H1 (cell line): ENCODE measurements around the gene RALY. TPM values are rescaled to one million over a fixed set of nuclear protein-coding genes. Genes with fewer than 3 reads are reported as not detected.

ENCODE experiments used
- CTCF ChIA-PET: fragments of 300-600 bp; sonication (Branson Sonifier 250); formaldehyde crosslinking; loops from one replicate; lab custom pipeline; 2021; ENCODE audit not compliant: partially characterized antibody; lab: Charles Lee
- POLR2A ChIA-PET: fragments of 300-600 bp; sonication (Branson Sonifier 250); formaldehyde crosslinking; loops from one replicate; lab custom pipeline; 2021; ENCODE audit warnings: inconsistent platforms; ENCODE audit not compliant: partially characterized antibody; lab: Charles Lee
- DNase-seq, 2 experiments: peaks; one replicate each; pipeline versions ENCODE4 v3.0.0 to v3.0.0-alpha.2; 2010 to 2022; ENCODE audit warnings: low spot score in 2 of 2, low read depth in 1 of 2, mixed read lengths in 1 of 2
- FAIRE-seq: peaks from 2 replicates; lab custom pipeline; 2011; peaks lifted over from hg19 to GRCh38; lab: Jason Lieb, UNC
- H2AFZ ChIP-seq: 2 replicates; pipeline ENCODE4 v1.8.1; 2012; ENCODE audit warnings: low read length, inconsistent platforms
- H2AK5ac ChIP-seq: 2 replicates; pipeline ENCODE4 v1.6.1; 2013; ENCODE audit warnings: low read depth, low read length
- H2BK120ac ChIP-seq: replicated peaks from 2 replicates; pipeline ENCODE3; 2013; ENCODE audit warnings: low read depth, low read length, inconsistent platforms
- H2BK12ac ChIP-seq: 2 replicates; pipeline ENCODE4 v1.6.1; 2013; ENCODE audit warnings: low read depth, low read length
- H2BK15ac ChIP-seq: 2 replicates; pipeline ENCODE4 v1.6.1; 2013; ENCODE audit warnings: low read length
- H2BK20ac ChIP-seq: 2 replicates; pipeline ENCODE4 v1.6.1; 2013; ENCODE audit warnings: low read length
- H2BK5ac ChIP-seq: 2 replicates; pipeline ENCODE4 v1.6.1; 2013; ENCODE audit warnings: low read depth, low read length
- H3K14ac ChIP-seq: 2 replicates; pipeline ENCODE4 v1.6.1; 2013; ENCODE audit warnings: inconsistent platforms; ENCODE audit not compliant: insufficient read length
- H3K18ac ChIP-seq: 2 replicates; pipeline ENCODE4 v1.6.1; 2013; ENCODE audit warnings: low read length; ENCODE audit errors: extremely low read depth
- H3K23ac ChIP-seq: 2 replicates; pipeline ENCODE4 v1.6.1; 2013; ENCODE audit warnings: inconsistent platforms; ENCODE audit not compliant: insufficient read length
- H3K23me2 ChIP-seq: 2 replicates; pipeline ENCODE4 v1.6.1; 2013; ENCODE audit warnings: low read depth, low read length
- H3K27ac ChIP-seq: 2 replicates; pipeline ENCODE4 v1.6.1; 2011; ENCODE audit warnings: low read depth, low read length, inconsistent platforms
- H3K27me3 ChIP-seq, 4 experiments: replicated peaks in 1 of 4; 1 replicate in 1 of 4; 2 replicates in 3 of 4; pipeline versions ENCODE4 v1.6.1 to v1.8.1; 2011 to 2013; ENCODE audit warnings: low read length in 3 of 4, mild to moderate bottlenecking in 3 of 4, inconsistent platforms in 2 of 4, mixed read lengths in 2 of 4, moderate library complexity in 1 of 4; ENCODE audit not compliant: control insufficient read depth in 3 of 4, insufficient read depth in 3 of 4; ENCODE audit errors: extremely low read depth in 1 of 4
- H3K36me3 ChIP-seq, 4 experiments: 2 replicates each; pipeline versions ENCODE4 v1.6.1 to v1.8.1; 2011 to 2013; ENCODE audit warnings: mild to moderate bottlenecking in 4 of 4, low read length in 3 of 4, moderate library complexity in 2 of 4, control low read depth in 1 of 4, inconsistent platforms in 1 of 4; ENCODE audit not compliant: insufficient read depth in 4 of 4, control insufficient read depth in 2 of 4
- H3K4ac ChIP-seq: replicated peaks from 2 replicates; pipeline ENCODE3; 2013; ENCODE audit warnings: low read length, low read depth, mixed read lengths, inconsistent platforms; ENCODE audit not compliant: insufficient read length
- H3K4me1 ChIP-seq, 4 experiments: replicated peaks in 1 of 4; 1 replicate in 1 of 4; 2 replicates in 3 of 4; pipeline versions ENCODE4 v1.6.1 to v1.8.1; 2011 to 2013; ENCODE audit warnings: low read length in 3 of 4, inconsistent platforms in 2 of 4, mixed read lengths in 1 of 4; ENCODE audit not compliant: insufficient read depth in 4 of 4, control insufficient read depth in 3 of 4
- H3K4me2 ChIP-seq, 2 experiments: 2 replicates each; pipeline versions ENCODE4 v1.6.1 to v1.8.1; 2011 to 2013; ENCODE audit warnings: low read depth in 2 of 2, low read length in 2 of 2, control low read depth in 1 of 2, inconsistent platforms in 1 of 2, mild to moderate bottlenecking in 1 of 2; ENCODE audit not compliant: insufficient read depth in 1 of 2
- H3K4me3 ChIP-seq, 4 experiments: fragments of 200-600, 300-600 bp in 1 of 4; sonication (generic), shearing (Covaris generic), sonication (Bioruptor Twin) in 1 of 4; 2 replicates each; pipeline versions ENCODE4 v1.5.1 to v1.8.1; 2011 to 2016; ENCODE audit warnings: low read length in 4 of 4, low read depth in 3 of 4, control low read depth in 2 of 4, inconsistent platforms in 2 of 4, mild to moderate bottlenecking in 2 of 4, mixed read lengths in 1 of 4, moderate library complexity in 1 of 4; ENCODE audit not compliant: insufficient read depth in 2 of 4; ENCODE audit errors: extremely low read depth in 1 of 4
- H3K56ac ChIP-seq: replicated peaks from 2 replicates; pipeline ENCODE3; 2013; ENCODE audit warnings: low read depth, mild to moderate bottlenecking, mixed read lengths, low read length, inconsistent platforms; ENCODE audit not compliant: insufficient read length
- H3K79me1 ChIP-seq: 2 replicates; pipeline ENCODE4 v1.6.1; 2013; ENCODE audit warnings: low read depth, low read length, control low read depth
- H3K79me2 ChIP-seq, 2 experiments: 2 replicates each; pipeline versions ENCODE4 v1.6.1 to v1.8.1; 2012 to 2013; ENCODE audit warnings: low read length in 2 of 2, mild to moderate bottlenecking in 2 of 2, inconsistent platforms in 1 of 2; ENCODE audit not compliant: insufficient read depth in 2 of 2, control insufficient read depth in 1 of 2
- H3K9ac ChIP-seq, 4 experiments: replicated peaks in 1 of 4; 1 replicate in 1 of 4; 2 replicates in 3 of 4; pipeline versions ENCODE4 v1.6.1 to v1.8.1; 2011 to 2013; ENCODE audit warnings: low read depth in 3 of 4, low read length in 3 of 4, control low read depth in 2 of 4, mild to moderate bottlenecking in 2 of 4, moderate library complexity in 2 of 4, inconsistent platforms in 1 of 4; ENCODE audit errors: extremely low read depth in 1 of 4
- H3K9me3 ChIP-seq, 2 experiments: 2 replicates each; pipeline versions ENCODE4 v1.6.1 to v1.8.1; 2012 to 2013; ENCODE audit warnings: mild to moderate bottlenecking in 2 of 2, moderate library complexity in 2 of 2, control low read depth in 1 of 2, inconsistent platforms in 1 of 2, low read depth in 1 of 2, low read length in 1 of 2, mixed read lengths in 1 of 2; ENCODE audit not compliant: insufficient read depth in 2 of 2
- H4K20me1 ChIP-seq, 2 experiments: replicated peaks in 1 of 2; 2 replicates each; pipeline versions ENCODE3 to v1.8.1; 2011 to 2013; ENCODE audit warnings: inconsistent platforms in 2 of 2, low read length in 2 of 2, mild to moderate bottlenecking in 1 of 2; ENCODE audit not compliant: insufficient read depth in 2 of 2, control insufficient read depth in 1 of 2
- H4K5ac ChIP-seq: 2 replicates; pipeline ENCODE4 v1.6.1; 2013; ENCODE audit warnings: low read length, low read depth, mixed read lengths, inconsistent platforms; ENCODE audit not compliant: insufficient read length
- H4K8ac ChIP-seq: 2 replicates; pipeline ENCODE4 v1.8.0; 2013; ENCODE audit warnings: mild to moderate bottlenecking, moderate library complexity, low read length, inconsistent platforms; ENCODE audit not compliant: insufficient read depth; ENCODE audit errors: extremely low read depth
- H4K91ac ChIP-seq: replicated peaks from 2 replicates; pipeline ENCODE3; 2013; ENCODE audit warnings: low read length, mixed read lengths, inconsistent platforms; ENCODE audit not compliant: insufficient read length
- CBX5 ChIP-seq: fragments of 300-800, 300-1000 bp; sonication (generic); IDR thresholded peaks from 2 replicates; pipeline ENCODE4 v1.7.1; 2016; ENCODE audit warnings: antibody characterized with exemption, low read length, low read depth
- CEBPB ChIP-seq: IDR thresholded peaks from 2 replicates; pipeline ENCODE4 v1.6.1; 2012; ENCODE audit warnings: low read depth, low read length
- CREB1 ChIP-seq: IDR thresholded peaks from 2 replicates; pipeline ENCODE4 v1.6.1; 2012; ENCODE audit warnings: inconsistent platforms
- CTBP2 ChIP-seq: IDR thresholded peaks from 2 replicates; pipeline ENCODE4 v1.7.0; 2011; ENCODE audit warnings: borderline replicate concordance, mild to moderate bottlenecking, moderate library complexity, mixed read lengths, low read length; ENCODE audit not compliant: insufficient read depth, insufficient read length
- E2F6 ChIP-seq: IDR thresholded peaks from 2 replicates; pipeline ENCODE4 v1.6.1; 2012; ENCODE audit warnings: inconsistent platforms
- EGR1 ChIP-seq: IDR thresholded peaks from 2 replicates; pipeline ENCODE4 v1.6.1; 2011; ENCODE audit warnings: low read depth, low read length, borderline replicate concordance
- GTF2F1 ChIP-seq: IDR thresholded peaks from 2 replicates; pipeline ENCODE4 v1.6.1; 2012; ENCODE audit warnings: low read depth, low read length, improper control_type of control experiment, borderline replicate concordance
- HDAC6 ChIP-seq: IDR thresholded peaks from one replicate; pipeline ENCODE4 v1.7.1; 2012; ENCODE audit warnings: low read depth, mild to moderate bottlenecking, inconsistent platforms, low read length, moderate library complexity
- JUN ChIP-seq: IDR thresholded peaks from 2 replicates; pipeline ENCODE4 v1.6.1; 2011; ENCODE audit warnings: low read depth, mild to moderate bottlenecking, improper control_type of control experiment, low read length
- NRF1 ChIP-seq: IDR thresholded peaks from 2 replicates; pipeline ENCODE4 v1.6.1; 2011; ENCODE audit warnings: mild to moderate bottlenecking, low read depth, low read length, improper control_type of control experiment
- POLR2A ChIP-seq, 2 experiments: IDR thresholded peaks; 1 replicate in 1 of 2; 2 replicates in 1 of 2; pipeline ENCODE4 v1.6.1; 2011; ENCODE audit warnings: low read depth in 2 of 2, low read length in 2 of 2, mild to moderate bottlenecking in 2 of 2; ENCODE audit errors: control extremely low read depth in 1 of 2
- SIRT6 ChIP-seq: IDR thresholded peaks from one replicate; pipeline ENCODE4 v1.7.1; 2012; ENCODE audit warnings: low read length, inconsistent platforms
- SP1 ChIP-seq: IDR thresholded peaks from 2 replicates; pipeline ENCODE4 v1.6.1; 2011; ENCODE audit warnings: low read depth, low read length
- SUZ12 ChIP-seq: fragments of 200-600 bp; sonication (generic); IDR thresholded peaks from 2 replicates; pipeline ENCODE4 v1.6.1; 2012; ENCODE audit warnings: mild to moderate bottlenecking, inconsistent platforms, low read length, moderate library complexity, mixed read lengths
- TAF1 ChIP-seq: IDR thresholded peaks from 2 replicates; pipeline ENCODE4 v1.6.1; 2011; ENCODE audit warnings: mild to moderate bottlenecking, low read depth, low read length
- TBP ChIP-seq: IDR thresholded peaks from 2 replicates; pipeline ENCODE4 v1.6.1; 2011; ENCODE audit warnings: low read depth, low read length, improper control_type of control experiment
- WGBS, 2 experiments: shearing (Covaris generic) in 1 of 2; methylation state at CpG; one replicate each; pipeline versions ENCODE4 v1.1.6 to v1.1.7; 2013 to 2015; ENCODE audit warnings: low lambda C conversion rate in 2 of 2, mixed read lengths in 2 of 2, inconsistent platforms in 1 of 2, low coverage in 1 of 2, missing lambda C conversion rate in 1 of 2; ENCODE audit not compliant: insufficient replicate concordance in 2 of 2, insufficient coverage in 1 of 2, insufficient read length in 1 of 2; ENCODE audit errors: extremely low coverage in 1 of 2, missing lambda C conversion rate in 1 of 2; 5-methylcytosine and 5-hydroxymethylcytosine counted together
- polyA plus RNA-seq, 7 experiments: library from polyadenylated mRNA; depleted of rRNA in 3 of 7; stranded (reverse) in 5 of 7; unstranded in 2 of 7; fragments of >200 nt in 5 of 7; fragments of 200-250 nt in 2 of 7; gene quantifications; 1 replicate in 5 of 7; 2 replicates in 1 of 7; 4 replicates in 1 of 7; pipeline versions ENCODE4 v1.2.1 to v1.2.3, GENCODE V29; 2011 to 2013; ENCODE audit warnings: missing spikeins in 2 of 7, mixed read lengths in 2 of 7
- total RNA-seq: library from RNA; stranded (reverse); fragmentation: NEBNext Ultra II Directional; extraction: Animal tissue kit (Norgen Biotek cat#: 25700); gene quantifications from 2 replicates; pipeline ENCODE4 v1.2.1, GENCODE V29; 2021

The RALY gene
- total and polyA plus RNA-seq, 2 of the 8 experiments (the other 6 are each of a cell fraction or from before 2014, with no cell fraction given): 133 to 148 TPM

GRCh38 chr20:33981964-33982363, 11.7 kb upstream of the RALY start:
- FAIRE-seq: no peak
- TF ChIP-seq EGR1 (no peak), GTF2F1 (no peak), NRF1 (no peak), SUZ12 (no peak), CEBPB (no peak), TAF1 (no peak), CREB1 (no peak), HDAC6 (no peak), POLR2A (IDR thresholded peaks at IDR 0.05; ENCODE audit: control extremely low read depth in 1 of 2, low read depth in 2 of 2, low read length in 2 of 2) (no peak), CTBP2 (no peak), SIRT6 (no peak), TBP (no peak), CBX5 (no peak), SP1 (no peak), JUN (no peak), E2F6 (no peak)
- POLR2A ChIA-PET: interaction anchor here (0.6 to 3.5 kb wide), 5 partner anchors 12 to 130 kb away, joined by 3 to 28 read pairs (median 3); partner anchors contain the start of genes EIF2S2 and RALY

More at GRCh38 chr20:33981964-33982363, 11.7 kb upstream of the RALY start:
- 90% methylated on average over 3 of the region's 3 CpGs; no CpG with 5 or more reads in 1 of the 2 experiments for WGBS, 2 experiments
- no peaks in the 10 kb centered on the region for H3K27me3 ChIP-seq
- H3K27ac ChIP-seq: no peak overlapping the region
- H3K9ac ChIP-seq: no peak overlapping the region
- no peaks in the 10 kb centered on the region for H3K79me1 ChIP-seq
- no peak overlapping the region for H3K23ac ChIP-seq
- no peak overlapping the region for H2BK15ac ChIP-seq
- no peak overlapping the region for H4K5ac ChIP-seq
- H2BK120ac ChIP-seq: no peak overlapping the region
- no peaks in the 10 kb centered on the region for H3K36me3 ChIP-seq
- no peak overlapping the region for H2AK5ac ChIP-seq
- no peak for DNase-seq
- H3K79me2 ChIP-seq: no peaks in the 10 kb centered on the region
- no peak overlapping the region for H3K4me3 ChIP-seq
- no peak overlapping the region for H3K56ac ChIP-seq
- no peaks in the 10 kb centered on the region for H3K4me1 ChIP-seq
- H3K9me3 ChIP-seq: no peaks in the 10 kb centered on the region
- H3K18ac ChIP-seq: no peak overlapping the region
- no peak overlapping the region for H2BK20ac ChIP-seq
- H4K20me1 ChIP-seq: no peaks in the 10 kb centered on the region
- H2BK12ac ChIP-seq: no peak overlapping the region
- CTCF ChIA-PET: interaction anchor here (0.5 to 2.0 kb wide), 7 partner anchors 15 to 67 kb away, joined by 3 to 6 read pairs (median 3); no protein-coding TSS in a partner anchor
- no peaks in the 10 kb centered on the region for H3K23me2 ChIP-seq
- H2AFZ ChIP-seq: no peak overlapping the region
- H2BK5ac ChIP-seq: no peak overlapping the region
- H4K91ac ChIP-seq: no peak overlapping the region
- no peak overlapping the region for H4K8ac ChIP-seq
- H3K4me2 ChIP-seq: no peak overlapping the region
- no peak overlapping the region for H3K14ac ChIP-seq
- no peak overlapping the region for H3K4ac ChIP-seq
